HEK293 (cell line): ENCODE results near the gene ZKSCAN8.

Experiments used
- CTCF ChIA-PET: fragments of 350-600 bp; formaldehyde crosslinking; extraction: SDS; loops from one replicate; lab custom pipeline; 2021; ENCODE audit warnings: antibody characterized with exemption; lab: Yijun Ruan, JAX
- POLR2A ChIA-PET: fragments of 300-600 bp; formaldehyde crosslinking; extraction: SDS; loops from one replicate; lab custom pipeline; 2020; ENCODE audit warnings: antibody characterized with exemption, inconsistent platforms; lab: Yijun Ruan, JAX
- H3K27ac ChIP-seq: fragments of 200-500 bp; sonication (Bioruptor generic); 2 replicates; pipeline ENCODE4 v1.5.1; 2014; ENCODE audit warnings: low read depth, low read length, control low read depth, inconsistent platforms; ENCODE audit errors: extremely low read depth
- H3K36me3 ChIP-seq, 2 experiments: fragments of 200-500 bp in 1 of 2; sonication (Bioruptor generic) in 1 of 2; 1 replicate in 1 of 2; 2 replicates in 1 of 2; pipeline ENCODE4 v1.5.1; 2014 to 2017; ENCODE audit warnings: inconsistent platforms in 2 of 2, low read length in 2 of 2; ENCODE audit not compliant: control insufficient read depth in 2 of 2, insufficient read depth in 1 of 2
- H3K4me1 ChIP-seq: fragments of 200-500 bp; sonication (Bioruptor generic); 2 replicates; pipeline ENCODE4 v1.5.1; 2014; ENCODE audit warnings: mild to moderate bottlenecking, low read length, inconsistent platforms; ENCODE audit not compliant: control insufficient read depth, insufficient read depth
- H3K4me3 ChIP-seq: 2 replicates; pipeline ENCODE4 v1.5.1; 2011; ENCODE audit warnings: low read depth, mild to moderate bottlenecking, control low read depth, low read length, moderate library complexity
- H3K9me3 ChIP-seq: fragments of 200-500 bp; sonication (Bioruptor generic); 2 replicates; pipeline ENCODE4 v1.5.1; 2014; ENCODE audit warnings: low read depth, low read length, inconsistent platforms; ENCODE audit not compliant: control insufficient read depth, insufficient read depth
- GFI1B ChIP-seq: fragments of 450-650 bp; formaldehyde crosslinking; IDR thresholded peaks from 2 replicates; pipeline ENCODE4 v1.5.1; 2016; ENCODE audit warnings: missing biosample characterization, missing genetic modification characterization
- GLIS1 ChIP-seq: fragments of 450-650 bp; formaldehyde crosslinking; IDR thresholded peaks from 2 replicates; pipeline ENCODE4 v1.5.1; 2016; ENCODE audit warnings: missing biosample characterization, missing genetic modification characterization
- OVOL3 ChIP-seq: fragments of 450-650 bp; formaldehyde crosslinking; IDR thresholded peaks from 2 replicates; pipeline ENCODE4 v1.5.1; 2016; ENCODE audit warnings: missing biosample characterization, missing genetic modification characterization
- PRDM6 ChIP-seq: fragments of 450-650 bp; formaldehyde crosslinking; IDR thresholded peaks from 2 replicates; pipeline ENCODE4 v1.5.1; 2017; ENCODE audit warnings: missing biosample characterization, missing genetic modification characterization
- REST ChIP-seq: fragments of 450-650 bp; formaldehyde crosslinking; IDR thresholded peaks from 2 replicates; pipeline ENCODE4 v1.5.1; 2016; ENCODE audit warnings: missing biosample characterization, missing genetic modification characterization
- SP7 ChIP-seq: fragments of 450-650 bp; formaldehyde crosslinking; IDR thresholded peaks from 2 replicates; pipeline ENCODE4 v1.5.1; 2016; ENCODE audit warnings: missing biosample characterization, missing genetic modification characterization
- ZBTB1 ChIP-seq: fragments of 450-650 bp; formaldehyde crosslinking; IDR thresholded peaks from 2 replicates; pipeline ENCODE4 v1.5.1; 2016; ENCODE audit warnings: missing biosample characterization, missing genetic modification characterization
- ZFP37 ChIP-seq: fragments of 450-650 bp; formaldehyde crosslinking; IDR thresholded peaks from 2 replicates; pipeline ENCODE4 v1.5.1; 2016; ENCODE audit warnings: missing biosample characterization, missing genetic modification characterization
- ZIC2 ChIP-seq: fragments of 450-650 bp; formaldehyde crosslinking; IDR thresholded peaks from 2 replicates; pipeline ENCODE4 v1.5.1; 2016; ENCODE audit warnings: missing biosample characterization, missing genetic modification characterization
- ZNF10 ChIP-seq: fragments of 450-650 bp; formaldehyde crosslinking; IDR thresholded peaks from 2 replicates; pipeline ENCODE4 v1.5.1; 2017; ENCODE audit warnings: missing biosample characterization, missing genetic modification characterization
- ZNF121 ChIP-seq: fragments of 450-650 bp; formaldehyde crosslinking; IDR thresholded peaks from 2 replicates; pipeline ENCODE4 v1.5.1; 2016; ENCODE audit warnings: missing biosample characterization, missing genetic modification characterization
- ZNF133 ChIP-seq: fragments of 450-650 bp; formaldehyde crosslinking; IDR thresholded peaks from 2 replicates; pipeline ENCODE4 v1.5.1; 2016; ENCODE audit warnings: missing biosample characterization, missing genetic modification characterization
- ZNF175 ChIP-seq: fragments of 450-650 bp; formaldehyde crosslinking; IDR thresholded peaks from 2 replicates; pipeline ENCODE4 v1.5.1; 2016; ENCODE audit warnings: missing biosample characterization, missing genetic modification characterization
- ZNF214 ChIP-seq: fragments of 450-650 bp; formaldehyde crosslinking; IDR thresholded peaks from 2 replicates; pipeline ENCODE4 v1.5.1; 2017; ENCODE audit warnings: missing biosample characterization, mild to moderate bottlenecking, missing genetic modification characterization, borderline replicate concordance
- ZNF223 ChIP-seq: fragments of 450-650 bp; formaldehyde crosslinking; IDR thresholded peaks from 2 replicates; pipeline ENCODE4 v1.5.1; 2016; ENCODE audit warnings: missing biosample characterization, missing genetic modification characterization
- ZNF239 ChIP-seq: fragments of 450-650 bp; formaldehyde crosslinking; IDR thresholded peaks from 2 replicates; pipeline ENCODE4 v1.5.1; 2016; ENCODE audit warnings: missing biosample characterization, missing genetic modification characterization
- ZNF311 ChIP-seq: fragments of 450-650 bp; formaldehyde crosslinking; IDR thresholded peaks from 2 replicates; pipeline ENCODE4 v1.5.1; 2017; ENCODE audit warnings: missing biosample characterization, missing genetic modification characterization, borderline replicate concordance
- ZNF426 ChIP-seq: fragments of 450-650 bp; formaldehyde crosslinking; IDR thresholded peaks from 2 replicates; pipeline ENCODE4 v1.5.1; 2017; ENCODE audit warnings: missing biosample characterization, missing genetic modification characterization, mild to moderate bottlenecking, inconsistent platforms, moderate library complexity
- ZNF510 ChIP-seq: fragments of 450-650 bp; formaldehyde crosslinking; IDR thresholded peaks from 2 replicates; pipeline ENCODE4 v1.5.1; 2018; ENCODE audit warnings: mild to moderate bottlenecking, missing genetic modification characterization, missing biosample characterization; ENCODE audit not compliant: insufficient replicate concordance
- ZNF529 ChIP-seq: fragments of 450-650 bp; formaldehyde crosslinking; IDR thresholded peaks from 2 replicates; pipeline ENCODE4 v1.5.1; 2017; ENCODE audit warnings: missing genetic modification characterization, missing biosample characterization; ENCODE audit not compliant: insufficient replicate concordance
- ZNF560 ChIP-seq: fragments of 450-650 bp; formaldehyde crosslinking; IDR thresholded peaks from 2 replicates; pipeline ENCODE4 v1.5.1; 2017; ENCODE audit warnings: missing biosample characterization, missing genetic modification characterization, borderline replicate concordance
- ZNF571 ChIP-seq: fragments of 450-650 bp; formaldehyde crosslinking; IDR thresholded peaks from 2 replicates; pipeline ENCODE4 v1.5.0; 2017; ENCODE audit warnings: missing biosample characterization, missing genetic modification characterization
- ZNF580 ChIP-seq: fragments of 450-650 bp; formaldehyde crosslinking; IDR thresholded peaks from 2 replicates; pipeline ENCODE4 v1.5.1; 2016; ENCODE audit warnings: missing biosample characterization, missing genetic modification characterization
- ZNF596 ChIP-seq: fragments of 450-650 bp; IDR thresholded peaks from 2 replicates; pipeline ENCODE4 v1.5.0; 2018; ENCODE audit warnings: missing biosample characterization, mild to moderate bottlenecking, missing genetic modification characterization, moderate library complexity
- ZNF639 ChIP-seq: fragments of 450-650 bp; formaldehyde crosslinking; IDR thresholded peaks from 2 replicates; pipeline ENCODE4 v1.5.1; 2016; ENCODE audit warnings: missing biosample characterization, missing genetic modification characterization
- ZNF658 ChIP-seq: fragments of 450-650 bp; formaldehyde crosslinking; IDR thresholded peaks from 2 replicates; pipeline ENCODE4; 2016; ENCODE audit warnings: missing biosample characterization, missing genetic modification characterization
- ZNF660 ChIP-seq: fragments of 450-650 bp; IDR thresholded peaks from 2 replicates; pipeline ENCODE4 v1.5.1; 2018; ENCODE audit warnings: missing biosample characterization, mild to moderate bottlenecking, missing genetic modification characterization
- ZNF670 ChIP-seq: fragments of 450-650 bp; formaldehyde crosslinking; IDR thresholded peaks from 2 replicates; pipeline ENCODE4 v1.5.1; 2016; ENCODE audit warnings: missing biosample characterization, missing genetic modification characterization, low read depth
- ZNF692 ChIP-seq: fragments of 450-650 bp; formaldehyde crosslinking; IDR thresholded peaks from 2 replicates; pipeline ENCODE4 v1.5.1; 2016; ENCODE audit warnings: missing biosample characterization, missing genetic modification characterization
- ZNF704 ChIP-seq: fragments of 450-650 bp; formaldehyde crosslinking; IDR thresholded peaks from 2 replicates; pipeline ENCODE4 v1.5.1; 2016; ENCODE audit warnings: missing biosample characterization, missing genetic modification characterization
- ZSCAN30 ChIP-seq: fragments of 450-650 bp; IDR thresholded peaks from 2 replicates; pipeline ENCODE4 v1.5.1; 2018; ENCODE audit warnings: missing biosample characterization, mild to moderate bottlenecking, missing genetic modification characterization, moderate library complexity

The ZKSCAN8 gene

GRCh38 chr6:28134015-28134414 is 7.7 kb upstream of the ZKSCAN8 start:
- no peaks in the 10 kb centered on the region for H3K9me3 ChIP-seq
- CTCF ChIA-PET, result interaction anchor here (1.2 to 1.5 kb wide), 3 partner anchors 9 to 224 kb away, joined by 4 to 9 read pairs (median 5); no protein-coding TSS in a partner anchor
- POLR2A ChIA-PET, result interaction anchor here (1.0 kb wide), 1 partner anchor 28 kb away, joined by 4 read pairs; no protein-coding TSS in a partner anchor
- peaks cover 25 to 39% of the 10 kb centered on the region in 2 experiments for H3K36me3 ChIP-seq
- no peak overlapping the region for H3K4me3 ChIP-seq
- no peak overlapping the region for H3K27ac ChIP-seq
- H3K4me1 ChIP-seq, result peaks cover 10% of the 10 kb centered on the region; the same call in 1 of the 2 replicates
- TF ChIP-seq ZBTB1 (tag by site-specific recombination), result no peak
- no peak for TF ChIP-seq ZNF529
- TF ChIP-seq ZNF214, result no peak
- no peak for TF ChIP-seq OVOL3 (tag by site-specific recombination)
- TF ChIP-seq ZNF175 (tag by site-specific recombination), result no peak
- TF ChIP-seq ZNF639 (tag by site-specific recombination), result no peak
- TF ChIP-seq ZNF510, result no peak
- TF ChIP-seq ZNF571 (tag by site-specific recombination), result no peak
- no peak for TF ChIP-seq ZNF311
- TF ChIP-seq REST (tag by site-specific recombination), result no peak
- no peak for TF ChIP-seq PRDM6 (tag by site-specific recombination)
- peak; percentile 33; the same call in 1 of the 2 replicates for TF ChIP-seq GLIS1
- no peak for TF ChIP-seq ZNF121 (tag by site-specific recombination)
- TF ChIP-seq ZNF658 (tag by site-specific recombination), result no peak
- TF ChIP-seq ZNF223 (tag by site-specific recombination), result no peak
- TF ChIP-seq ZNF426 (tag by site-specific recombination), result no peak
- TF ChIP-seq ZIC2 (tag by site-specific recombination), result no peak
- no peak for TF ChIP-seq ZNF670 (tag by site-specific recombination)
- TF ChIP-seq GFI1B (tag by site-specific recombination), result no peak
- TF ChIP-seq ZFP37 (tag by site-specific recombination), result 0 out of 2 replicates have a peak, but pooled peaks have one; percentile 39
- no peak for TF ChIP-seq ZSCAN30 (tag by site-specific recombination)
- no peak for TF ChIP-seq ZNF10 (tag by site-specific recombination)
- TF ChIP-seq ZNF239 (tag by site-specific recombination), result no peak
- TF ChIP-seq ZNF660, result peak; percentile 70; the same call in 1 of the 2 replicates
- no peak for TF ChIP-seq ZNF133 (tag by site-specific recombination)
- no peak for TF ChIP-seq ZNF596 (tag by site-specific recombination)
- TF ChIP-seq ZNF704 (tag by site-specific recombination), result no peak
- no peak for TF ChIP-seq ZNF580 (tag by site-specific recombination)
- no peak for TF ChIP-seq ZNF560 (tag by site-specific recombination)
- 0 out of 2 replicates have a peak, but pooled peaks have one; percentile 8 for TF ChIP-seq SP7 (tag by site-specific recombination)
- no peak for TF ChIP-seq ZNF692 (tag by site-specific recombination)
